ENCODE results near the gene APOOL. TPM values are rescaled to one million over a fixed set of nuclear protein-coding genes. Genes with fewer than 3 reads are reported as not detected.

Gene APOOL
- polyA plus RNA-seq, 1 donor (not counting 4 experiments of a cell fraction or from before 2014, with no cell fraction given): 7.2 TPM

DNA sequence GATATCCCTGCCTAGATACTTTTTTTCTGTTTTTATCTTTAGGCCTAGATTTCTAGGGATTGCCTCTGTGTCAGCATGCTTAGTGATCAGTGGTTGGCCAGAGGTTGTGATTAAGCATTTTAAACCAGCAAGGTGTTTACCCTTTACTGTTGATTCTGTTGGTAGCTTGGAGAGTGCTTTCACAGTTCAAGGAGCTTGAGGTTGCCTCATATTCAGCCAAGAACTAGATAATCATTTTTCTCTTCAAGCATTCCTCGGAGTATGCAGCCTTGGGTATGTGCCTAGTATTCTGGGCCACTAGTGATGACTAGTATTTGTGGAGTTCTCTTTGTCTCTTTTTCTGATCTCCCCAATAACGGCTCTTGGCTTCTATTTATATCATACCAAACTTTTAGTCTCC is 20.4 kb downstream of the APOOL start:
- dilution Hi-C loops (cut with MboI; ENCODE audit: extremely low pct_ligation_motif_present, low sequenced_read_pairs): no loop called here
- no peak overlapping the region for H3K4me2 ChIP-seq (ENCODE audit: control insufficient read depth, extremely low read depth, insufficient read depth, low read depth, low read length)
- no peak for TF ChIP-seq EZH2 (IDR thresholded peaks at IDR 0.05; ENCODE audit: low read length)
- TF ChIP-seq, protein P1, sequence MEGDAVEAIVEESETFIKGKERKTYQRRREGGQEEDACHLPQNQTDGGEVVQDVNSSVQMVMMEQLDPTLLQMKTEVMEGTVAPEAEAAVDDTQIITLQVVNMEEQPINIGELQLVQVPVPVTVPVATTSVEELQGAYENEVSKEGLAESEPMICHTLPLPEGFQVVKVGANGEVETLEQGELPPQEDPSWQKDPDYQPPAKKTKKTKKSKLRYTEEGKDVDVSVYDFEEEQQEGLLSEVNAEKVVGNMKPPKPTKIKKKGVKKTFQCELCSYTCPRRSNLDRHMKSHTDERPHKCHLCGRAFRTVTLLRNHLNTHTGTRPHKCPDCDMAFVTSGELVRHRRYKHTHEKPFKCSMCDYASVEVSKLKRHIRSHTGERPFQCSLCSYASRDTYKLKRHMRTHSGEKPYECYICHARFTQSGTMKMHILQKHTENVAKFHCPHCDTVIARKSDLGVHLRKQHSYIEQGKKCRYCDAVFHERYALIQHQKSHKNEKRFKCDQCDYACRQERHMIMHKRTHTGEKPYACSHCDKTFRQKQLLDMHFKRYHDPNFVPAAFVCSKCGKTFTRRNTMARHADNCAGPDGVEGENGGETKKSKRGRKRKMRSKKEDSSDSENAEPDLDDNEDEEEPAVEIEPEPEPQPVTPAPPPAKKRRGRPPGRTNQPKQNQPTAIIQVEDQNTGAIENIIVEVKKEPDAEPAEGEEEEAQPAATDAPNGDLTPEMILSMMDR (optimal IDR thresholded peaks at IDR 0.05 in 1 of 3, IDR thresholded peaks at IDR 0.05 in 1 of 3, conservative IDR thresholded peaks at IDR 0.05 in 1 of 3; ENCODE audit: extremely low read depth in 1 of 3, insufficient read depth in 2 of 3, low read length in 3 of 3): no peak
- H2AFZ ChIP-seq (ENCODE audit: control insufficient read depth, low read length): no peak overlapping the region
- no peak overlapping the region for H3K4me3 ChIP-seq (ENCODE audit: control insufficient read depth in 2 of 3, extremely low read depth in 1 of 3, insufficient read depth in 2 of 3, low read depth in 1 of 3, low read length in 3 of 3)
- H3K79me2 ChIP-seq (ENCODE audit: control insufficient read depth, insufficient read depth, low read length): no peaks in the 10 kb centered on the region
- no peaks in the 10 kb centered on the region for H3K36me3 ChIP-seq (ENCODE audit: control insufficient read depth in 2 of 2, extremely low read depth in 1 of 2, insufficient read depth in 2 of 2, low read length in 2 of 2)
- no peaks in the 10 kb centered on the region for H3K9me1 ChIP-seq (ENCODE audit: control insufficient read depth, extremely low read depth, insufficient read depth, low read length)
- no peak overlapping the region for H3K27ac ChIP-seq (ENCODE audit: control insufficient read depth, insufficient read depth, low read length)
- H4K20me1 ChIP-seq (ENCODE audit: control insufficient read depth, extremely low read depth, insufficient read depth, low read length): no peaks in the 10 kb centered on the region
- H3K4me1 ChIP-seq (ENCODE audit: control insufficient read depth, extremely low read depth, insufficient read depth, low read length): no peaks in the 10 kb centered on the region
- no peak for DNase-seq (ENCODE audit: low read depth, low spot score)
- no peaks in the 10 kb centered on the region for H3K9me3 ChIP-seq (ENCODE audit: control insufficient read depth, low read depth, low read length)
- no peak overlapping the region for H3K9ac ChIP-seq (ENCODE audit: control insufficient read depth, extremely low read depth, insufficient read depth, low read length)
- no peaks in the 10 kb centered on the region for H3K27me3 ChIP-seq (ENCODE audit: control insufficient read depth, extremely low read depth, insufficient read depth, low read length)
- no peak for FAIRE-seq

DNA sequence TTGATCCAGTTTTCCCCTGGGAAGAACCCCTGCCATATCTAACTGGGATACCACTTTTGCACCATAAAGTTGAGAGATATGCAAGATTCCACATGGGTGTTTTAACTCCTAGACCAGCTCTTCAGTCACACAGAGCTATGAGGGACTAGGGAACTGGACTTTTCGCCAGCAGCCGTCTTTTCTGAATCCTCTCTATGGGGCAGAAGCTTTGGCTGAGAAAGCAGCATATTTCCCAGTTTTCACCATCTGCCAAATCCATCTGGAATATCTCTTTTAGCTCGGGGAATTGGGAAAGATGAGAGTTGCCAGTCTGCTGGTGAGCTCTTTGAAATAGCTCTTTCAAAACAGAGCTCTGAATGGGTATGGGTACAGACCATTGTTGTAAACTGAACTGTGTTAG is 20.9 kb downstream of the APOOL start:
- Histone ChIP-seq H3K4me3 (ENCODE audit: control insufficient read depth in 2 of 3, extremely low read depth in 1 of 3, insufficient read depth in 2 of 3, low read depth in 1 of 3, low read length in 3 of 3) (no peak overlapping the region), H2AFZ (ENCODE audit: control insufficient read depth, low read length) (no peak overlapping the region), H3K4me2 (ENCODE audit: control insufficient read depth, extremely low read depth, insufficient read depth, low read depth, low read length) (no peak overlapping the region), H3K9me1 (ENCODE audit: control insufficient read depth, extremely low read depth, insufficient read depth, low read length) (no peaks in the 10 kb centered on the region), H3K4me1 (ENCODE audit: control insufficient read depth, extremely low read depth, insufficient read depth, low read length) (no peaks in the 10 kb centered on the region), H3K27ac (ENCODE audit: control insufficient read depth, insufficient read depth, low read length) (no peak overlapping the region), H3K79me2 (ENCODE audit: control insufficient read depth, insufficient read depth, low read length) (no peaks in the 10 kb centered on the region), H3K27me3 (ENCODE audit: control insufficient read depth, extremely low read depth, insufficient read depth, low read length) (no peaks in the 10 kb centered on the region), H3K9ac (ENCODE audit: control insufficient read depth, extremely low read depth, insufficient read depth, low read length) (no peak overlapping the region), H3K36me3 (ENCODE audit: control insufficient read depth in 2 of 2, extremely low read depth in 1 of 2, insufficient read depth in 2 of 2, low read length in 2 of 2) (no peaks in the 10 kb centered on the region), H4K20me1 (ENCODE audit: control insufficient read depth, extremely low read depth, insufficient read depth, low read length) (no peaks in the 10 kb centered on the region), H3K9me3 (ENCODE audit: control insufficient read depth, low read depth, low read length) (no peaks in the 10 kb centered on the region)
- FAIRE-seq (no peak), DNase-seq (ENCODE audit: low read depth, low spot score) (no peak)
- dilution Hi-C loops (cut with MboI; ENCODE audit: extremely low pct_ligation_motif_present, low sequenced_read_pairs): no loop called here
- no peak for TF ChIP-seq EZH2 (IDR thresholded peaks at IDR 0.05; ENCODE audit: low read length)
- TF ChIP-seq, protein P1 (optimal IDR thresholded peaks at IDR 0.05 in 1 of 3, IDR thresholded peaks at IDR 0.05 in 1 of 3, conservative IDR thresholded peaks at IDR 0.05 in 1 of 3; ENCODE audit: extremely low read depth in 1 of 3, insufficient read depth in 2 of 3, low read length in 3 of 3): no peak

Measured in keratinocyte (primary cell).